HFFc6 (cell line): Measurements from ENCODE around the gene MGAT4D. TPM values are rescaled to one million over a fixed set of nuclear protein-coding genes. Genes with fewer than 3 reads are reported as not detected.
A peak's percentile ranks its signal among the peaks of the same experiment; 100 is the strongest.

Source experiments
- DNase-seq: peaks from one replicate; pipeline ENCODE4 v3.0.0-alpha.2; 2018
- H3K27ac Mint-ChIP-seq: 2 replicates; pipeline ENCODE4 v1.8.0; 2020; ENCODE audit warnings: mild to moderate bottlenecking, mixed read lengths
- H3K27me3 Mint-ChIP-seq: 2 replicates; pipeline ENCODE4 v1.8.0; 2021; ENCODE audit warnings: mild to moderate bottlenecking, moderate library complexity, mixed read lengths; ENCODE audit not compliant: insufficient read depth
- H3K36me3 Mint-ChIP-seq: 2 replicates; pipeline ENCODE4 v1.8.0; 2021; ENCODE audit warnings: low read depth, mixed read lengths
- H3K4me1 Mint-ChIP-seq: 2 replicates; pipeline ENCODE4 v1.8.0; 2020; ENCODE audit warnings: low read depth, mixed read lengths
- H3K4me3 Mint-ChIP-seq: 2 replicates; pipeline ENCODE4 v1.8.0; 2020; ENCODE audit warnings: mild to moderate bottlenecking, moderate library complexity, mixed read lengths
- H3K9me3 Mint-ChIP-seq: 2 replicates; pipeline ENCODE4 v1.8.0; 2020; ENCODE audit warnings: mild to moderate bottlenecking, mixed read lengths
- CTCF ChIP-seq: fragments of 200-600 bp; sonication (generic); IDR thresholded peaks from 2 replicates; pipeline ENCODE4 v1.5.0; 2021; ENCODE audit warnings: antibody characterized with exemption, mild to moderate bottlenecking
- long read RNA-seq: library from polyadenylated mRNA; unstranded; transcript quantifications from one replicate; pipeline ENCODE4 v2.0.0, GENCODE V29; 2019
- total RNA-seq, 6 experiments: library from RNA; stranded (reverse); fragmentation: NEBNext Ultra II Directional; extraction: Animal tissue kit (Norgen Biotek cat#: 25700); gene quantifications; 2 replicates in 1 of 6; 3 replicates in 5 of 6; pipeline ENCODE4 v1.2.3, GENCODE V29; 2021

MGAT4D gene
- total RNA-seq = not detected
- long read RNA-seq = 0 reads

- no peak for TF ChIP-seq CTCF
- no peaks in the 10 kb centered on the region for H3K4me1 Mint-ChIP-seq
- no peaks in the 10 kb centered on the region for H3K36me3 Mint-ChIP-seq
- no peaks in the 10 kb centered on the region for H3K9me3 Mint-ChIP-seq
- no peak for DNase-seq
- H3K4me3 Mint-ChIP-seq = no peak within 1 kb of the TSS
- no peak within 1 kb of the TSS for H3K27ac Mint-ChIP-seq
- H3K27me3 Mint-ChIP-seq = peaks cover 33% of the 10 kb centered on the region
Measured at GRCh38 chr4:140497747-140498636, at the start of gene MGAT4D. Gene MGAT4D (minus strand): TSS chr4:140498293. CDS start chr4:140498222, 71 bp downstream.

GRCh38 chr4:140533951-140534480 is 35.9 kb upstream of the MGAT4D start:
- TF ChIP-seq CTCF = no peak
- H3K27me3 Mint-ChIP-seq = no peaks in the 10 kb centered on the region; the same call in 1 of the 2 replicates
- DNase-seq = peak; percentile 56
- peaks cover 15% of the 10 kb centered on the region; the same call in 1 of the 2 replicates for H3K36me3 Mint-ChIP-seq
- H3K9me3 Mint-ChIP-seq = no peaks in the 10 kb centered on the region
- no peak overlapping the region for H3K4me3 Mint-ChIP-seq
- H3K4me1 Mint-ChIP-seq = peaks cover 28% of the 10 kb centered on the region
- peak overlapping the region; percentile 76 for H3K27ac Mint-ChIP-seq

GRCh38 chr4:140529434-140529833 is 31.3 kb upstream of the MGAT4D start:
- no peak for TF ChIP-seq CTCF
- DNase-seq = no peak
- Mint-ChIP-seq H3K9me3 (no peaks in the 10 kb centered on the region), H3K27ac (no peak overlapping the region), H3K36me3 (peaks cover 31% of the 10 kb centered on the region), H3K27me3 (no peaks in the 10 kb centered on the region), H3K4me1 (peaks cover 38% of the 10 kb centered on the region), H3K4me3 (no peak overlapping the region)

- Mint-ChIP-seq H3K9me3 (no peaks in the 10 kb centered on the region), H3K27me3 (peaks cover 3% of the 10 kb centered on the region), H3K4me1 (peaks cover 26% of the 10 kb centered on the region), H3K27ac (peak within 1 kb of the TSS; percentile 85), H3K36me3 (peaks cover 16% of the 10 kb centered on the region), H3K4me3 (peak within 1 kb of the TSS; percentile 96)
- TF ChIP-seq CTCF = peak; percentile 94
- peak; percentile 97 for DNase-seq
Measured at GRCh38 chr4:140523857-140524742, 26.0 kb upstream of the MGAT4D start, which contains the start of gene ELMOD2. Gene ELMOD2 (plus strand): TSS chr4:140524168. CDS start chr4:140525429, 1,261 bp downstream.

GRCh38 chr4:140523370-140523856 is 25.3 kb upstream of the MGAT4D start:
- Mint-ChIP-seq H3K27ac (peak overlapping the region; percentile 85; the same call in 1 of the 2 replicates), H3K4me3 (peak overlapping the region; percentile 96), H3K27me3 (peaks cover 3% of the 10 kb centered on the region), H3K4me1 (peaks cover 26% of the 10 kb centered on the region), H3K9me3 (no peaks in the 10 kb centered on the region), H3K36me3 (peaks cover 16% of the 10 kb centered on the region)
- no peak for TF ChIP-seq CTCF
- DNase-seq = no peak
